Measurements from ENCODE around the gene DIPK1A. TPM values are rescaled to one million over a fixed set of nuclear protein-coding genes. Genes with fewer than 3 reads are reported as not detected.
"Not testable (repeated sequence)": the region's sequence is repeated elsewhere in the genome, so short reads cannot be mapped to it uniquely, and the experiment has no call there.

DIPK1A gene
- total and polyA plus RNA-seq, 10 donors: 5.4 to 15.7 (median 9.9) TPM

DNA sequence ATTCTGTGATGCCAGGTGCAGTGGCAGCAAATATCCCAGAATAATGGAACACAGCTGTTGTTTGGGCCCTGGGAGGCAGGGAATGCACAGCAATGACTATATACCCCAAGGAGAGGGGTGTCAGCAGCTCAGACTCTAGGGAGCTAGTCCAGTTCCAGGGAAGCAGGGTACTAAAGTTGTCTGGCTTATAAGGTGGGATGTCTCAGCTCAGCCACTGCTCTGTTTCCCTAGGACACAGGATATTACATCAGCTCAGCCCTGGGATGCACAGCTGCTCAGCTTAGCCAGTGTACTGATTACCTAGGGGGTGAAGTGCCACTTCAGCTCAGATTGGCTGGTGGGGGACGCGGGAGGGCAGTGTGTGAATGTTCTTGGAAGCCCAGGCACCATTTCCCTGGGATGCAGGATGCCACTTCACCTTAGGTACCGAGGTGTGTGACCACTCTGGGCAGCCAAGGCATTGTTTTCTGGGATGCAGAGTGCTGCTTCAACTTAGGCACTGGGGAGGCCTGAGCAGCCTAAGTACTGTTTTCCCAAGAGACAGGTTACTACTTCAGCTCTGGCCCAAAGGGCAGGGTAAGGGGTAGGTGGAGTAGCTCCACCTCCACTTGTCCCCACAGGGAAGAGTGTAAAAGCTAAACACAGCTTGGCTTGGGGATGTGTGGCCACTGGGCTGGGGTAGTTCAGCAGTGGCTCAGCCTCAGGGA, 59.4 kb downstream of the DIPK1A start:
- Histone ChIP-seq H3K27me3 (replicated peaks in 1 of 7) (no peaks in the 10 kb centered on the region), H3K27ac (no peak overlapping the region), H3K36me3 (peaks cover 0 to 9% (median 0%) of the 10 kb centered on the region in 6 donors), H3K9me3 (peaks cover 0 to 28% (median 20%) of the 10 kb centered on the region in 8 donors), H3K4me1 (peaks cover 0 to 16% (median 0%) of the 10 kb centered on the region in 6 donors), H3K4me3 (no peak overlapping the region)
- WGBS, 5 donors: 97 to 100% (median 98%) methylated on average over 2 to 3 of the region's 3 CpGs; no CpG with 5 or more reads in 1 of the 5 donors
- TF ChIP-seq POLR2AphosphoS5 (IDR thresholded peaks at IDR 0.05) (no peak), CTCF (IDR thresholded peaks at IDR 0.05 in 8 of 11, conservative IDR thresholded peaks at IDR 0.05 in 3 of 11) (no peak), POLR2A (IDR thresholded peaks at IDR 0.05) (no peak)
- intact Hi-C loops (cut with DNase I; ENCODE audit: low total_unique reads): no loop called here
- DNase-seq: no peak

- peaks cover 0 to 16% (median 0%) of the 10 kb centered on the region in 6 donors for H3K4me1 ChIP-seq
- no peak overlapping the region for H3K27ac ChIP-seq
- no peak for DNase-seq
- TF ChIP-seq CTCF (IDR thresholded peaks at IDR 0.05 in 8 of 11, conservative IDR thresholded peaks at IDR 0.05 in 3 of 11): no peak
- no peak for TF ChIP-seq POLR2AphosphoS5 (IDR thresholded peaks at IDR 0.05)
- no peak for TF ChIP-seq POLR2A (IDR thresholded peaks at IDR 0.05)
- no peaks in the 10 kb centered on the region for H3K27me3 ChIP-seq (replicated peaks in 1 of 7)
- no peak overlapping the region for H3K4me3 ChIP-seq
- peaks cover 0 to 28% (median 20%) of the 10 kb centered on the region in 8 donors for H3K9me3 ChIP-seq
- WGBS, 5 donors: 96 to 100% (median 96%) methylated on average over 1 of the region's 1 CpG; no CpG with 5 or more reads in 2 of the 5 donors
- peaks cover 0 to 9% (median 0%) of the 10 kb centered on the region in 6 donors for H3K36me3 ChIP-seq
- intact Hi-C loops (cut with DNase I; ENCODE audit: low total_unique reads): no loop called here
Observed at GRCh38 chr1:92901126-92901525, 60.1 kb downstream of the DIPK1A start.

DNA sequence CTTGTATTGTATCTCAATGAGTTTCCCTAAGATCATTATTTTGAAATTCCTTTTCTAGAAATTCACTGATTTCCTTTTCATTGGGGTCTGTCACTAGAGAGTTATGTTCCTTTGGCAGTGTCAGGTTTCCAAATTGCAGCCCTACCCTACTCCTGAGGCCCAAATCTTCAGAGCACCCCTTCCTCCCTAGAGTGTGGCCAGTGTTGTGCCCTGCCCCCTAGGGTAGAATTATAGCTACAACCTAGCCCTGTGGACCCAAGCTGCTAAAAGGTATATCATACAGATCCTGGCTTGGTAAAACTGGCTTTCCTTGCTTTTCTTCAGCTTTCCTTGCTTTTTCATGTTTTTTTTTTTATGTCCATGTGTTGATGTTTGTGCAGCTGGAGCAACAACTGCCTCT, 60.7 kb downstream of the DIPK1A start:
- Histone ChIP-seq H3K9me3 (peaks cover 0 to 26% (median 17%) of the 10 kb centered on the region in 8 donors), H3K4me1 (peaks cover 0 to 16% (median 0%) of the 10 kb centered on the region in 6 donors), H3K27me3 (replicated peaks in 1 of 7) (no peaks in the 10 kb centered on the region), H3K27ac (no peak overlapping the region), H3K36me3 (peaks cover 0 to 9% (median 0%) of the 10 kb centered on the region in 6 donors), H3K4me3 (no peak overlapping the region)
- intact Hi-C loops (cut with DNase I; ENCODE audit: low total_unique reads): no loop called here
- TF ChIP-seq POLR2A (IDR thresholded peaks at IDR 0.05): no peak
- no peak for DNase-seq

DNA sequence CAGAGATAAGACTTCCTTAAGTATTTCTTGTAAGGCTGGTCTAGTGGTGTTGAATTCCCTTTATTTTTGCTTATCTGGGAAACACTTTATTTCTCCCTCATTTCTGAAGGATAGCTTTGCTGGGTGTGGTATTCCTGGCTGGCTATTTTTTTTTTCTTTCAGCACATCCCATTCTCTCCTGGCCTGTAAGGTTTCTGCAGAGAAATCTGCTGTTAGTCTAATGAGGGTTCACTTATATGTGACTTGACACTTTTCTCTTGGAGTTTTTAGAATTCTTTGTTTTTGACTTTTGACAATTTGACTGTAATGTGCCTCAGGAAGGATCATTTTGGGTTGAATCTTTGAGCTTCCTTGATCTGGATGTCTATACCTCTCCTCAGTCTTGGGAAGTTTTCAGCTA, 61.5 kb downstream of the DIPK1A start:
- TF ChIP-seq POLR2A (IDR thresholded peaks at IDR 0.05): no peak
- no peak for TF ChIP-seq CTCF (IDR thresholded peaks at IDR 0.05 in 8 of 11, conservative IDR thresholded peaks at IDR 0.05 in 3 of 11)
- TF ChIP-seq POLR2AphosphoS5 (IDR thresholded peaks at IDR 0.05): no peak
- intact Hi-C loops (cut with DNase I; ENCODE audit: low total_unique reads): no loop called here

GRCh38 chr1:92898053-92898452, 63.2 kb downstream of the DIPK1A start:
- DNase-seq; H3K27me3 ChIP-seq (replicated peaks in 1 of 7); H3K4me1 ChIP-seq; H3K4me3 ChIP-seq; H3K27ac ChIP-seq; H3K36me3 ChIP-seq; intact Hi-C loops (cut with DNase I; ENCODE audit: low total_unique reads): not testable (repeated sequence)
- 60 to 100% (median 74%) methylated on average over 1 to 2 of the region's 2 CpGs for WGBS, 5 donors
- peaks cover 0 to 26% (median 17%) of the 10 kb centered on the region in 8 donors for H3K9me3 ChIP-seq

More for the DNA sequence above, 61.5 kb downstream of the DIPK1A start:
- H3K36me3 ChIP-seq: peaks cover 0 to 9% (median 0%) of the 10 kb centered on the region in 6 donors
- no peak overlapping the region for H3K27ac ChIP-seq
- H3K27me3 ChIP-seq (replicated peaks in 1 of 7): no peaks in the 10 kb centered on the region
- H3K4me1 ChIP-seq: peaks cover 0 to 16% (median 0%) of the 10 kb centered on the region in 6 donors
- H3K9me3 ChIP-seq: peaks cover 0 to 26% (median 17%) of the 10 kb centered on the region in 8 donors
- no peak overlapping the region for H3K4me3 ChIP-seq
- DNase-seq: no peak

Data from spleen (tissue), 11 donors.